Body of pancreas (tissue), 4 donors: Measurements from ENCODE around the gene CASP9.

Experiments
- CTCF ChIP-seq, 7 experiments: fragments of 450-650 bp in 4 of 7; fragments of 200-600 bp in 3 of 7; sonication (generic) in 3 of 7; IDR thresholded peaks; one replicate each; pipeline ENCODE4 v1.5.1; 2016 to 2019; ENCODE audit warnings: antibody characterized with exemption in 7 of 7
- POLR2A ChIP-seq, 3 donors: fragments of 450-650 bp; IDR thresholded peaks; one replicate each; pipeline ENCODE4 v1.6.1; 2016; ENCODE audit warnings: antibody characterized with exemption in 3 of 3, mild to moderate bottlenecking in 2 of 3

DNA sequence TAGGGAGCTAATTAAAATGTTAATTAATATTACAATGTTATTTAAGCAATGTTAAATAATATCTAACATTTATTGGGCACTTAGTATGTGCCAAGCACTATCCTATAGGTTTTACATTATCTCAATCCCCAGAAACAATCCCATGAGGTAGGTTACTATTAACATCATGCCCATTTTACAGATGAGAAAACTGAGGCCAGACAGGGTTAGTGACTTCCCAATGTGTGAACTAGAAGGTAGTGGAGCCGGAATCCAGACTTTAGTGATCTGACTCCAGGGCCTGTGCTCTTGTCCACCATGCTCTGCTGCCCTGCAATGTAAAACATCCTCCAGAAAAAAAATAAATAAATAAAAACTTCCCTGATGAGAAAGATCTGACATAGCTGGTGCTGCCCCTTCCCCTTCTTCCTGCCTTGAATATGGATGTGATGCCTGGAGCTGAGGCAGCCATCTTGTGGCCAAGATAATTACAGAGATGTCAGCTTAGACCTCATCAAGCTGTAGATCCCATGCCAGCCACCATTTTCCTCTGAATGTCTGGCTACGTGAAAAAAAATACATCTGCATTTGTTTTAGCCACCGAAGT lies 75.0 kb downstream of the CASP9 start:
- TF ChIP-seq CTCF (IDR thresholded peaks at IDR 0.05) = no peak
- TF ChIP-seq POLR2A (IDR thresholded peaks at IDR 0.05) = no peak
